ENCODE data around the gene ACYP1.

Gene ACYP1

DNA sequence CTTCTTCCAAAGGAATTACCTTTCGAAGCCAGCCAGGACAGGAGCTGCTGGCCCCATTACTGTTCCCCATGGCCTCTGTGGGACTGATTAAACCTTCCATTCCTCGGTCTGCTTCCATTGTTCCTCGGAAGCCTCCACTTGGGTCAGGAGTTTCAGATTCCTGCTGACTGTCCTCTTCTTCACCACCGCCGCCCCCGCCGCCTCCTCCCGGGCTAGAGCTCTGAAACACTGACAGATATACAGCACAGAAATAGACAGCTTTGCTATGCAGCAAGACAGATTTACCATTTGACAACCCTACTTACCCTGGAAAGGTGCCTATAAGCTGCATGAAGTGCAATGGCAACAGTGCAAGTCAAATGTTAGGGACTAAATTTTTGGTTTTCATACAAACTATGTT lies 27.4 kb upstream of the ACYP1 start:
- Histone ChIP-seq H3K4me3 (ENCODE audit: low read length in 2 of 2) (no peak overlapping the region), H3K4me1 (ENCODE audit: control insufficient read depth in 2 of 2, insufficient read depth in 2 of 2, low read length in 2 of 2) (no peaks in the 10 kb centered on the region), H3K27me3 (ENCODE audit: control insufficient read depth in 2 of 2, insufficient read depth in 2 of 2, low read length in 2 of 2) (no peaks in the 10 kb centered on the region), H3K9ac (ENCODE audit: low read depth in 1 of 2, low read length in 2 of 2) (no peak overlapping the region), H3K9me3 (ENCODE audit: control insufficient read depth in 2 of 2, low read length in 2 of 2) (no peaks in the 10 kb centered on the region), H3K36me3 (ENCODE audit: control insufficient read depth in 2 of 2, insufficient read depth in 2 of 2, low read length in 2 of 2) (peaks cover 44 to 60% of the 10 kb centered on the region in 2 donors), H3K27ac (ENCODE audit: low read depth in 2 of 2, low read length in 2 of 2) (no peak overlapping the region)

DNA sequence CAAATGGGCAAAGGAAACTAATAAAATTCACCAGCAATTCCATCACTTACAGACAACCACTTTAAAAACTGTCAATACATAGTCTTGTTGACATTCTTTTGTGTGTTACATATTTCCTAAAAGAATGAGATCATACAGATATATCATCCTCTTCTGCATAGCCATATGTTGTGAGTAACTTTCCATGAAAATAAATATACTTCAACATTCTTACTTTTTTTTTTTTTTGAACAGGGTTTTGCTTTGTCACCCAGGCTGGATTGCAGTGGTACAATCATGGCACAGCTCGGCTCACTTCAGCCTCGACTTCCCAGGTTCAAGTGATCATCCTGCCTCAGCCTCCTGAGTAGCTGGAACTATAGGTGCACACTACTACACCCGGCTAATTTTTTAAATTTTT lies 26.5 kb upstream of the ACYP1 start:
- H3K36me3 ChIP-seq (ENCODE audit: control insufficient read depth in 2 of 2, insufficient read depth in 2 of 2, low read length in 2 of 2) = peaks cover 42 to 56% of the 10 kb centered on the region in 2 donors
- no peak overlapping the region for H3K9ac ChIP-seq (ENCODE audit: low read depth in 1 of 2, low read length in 2 of 2)
- no peak overlapping the region for H3K27ac ChIP-seq (ENCODE audit: low read depth in 2 of 2, low read length in 2 of 2)
- no peak overlapping the region for H3K4me3 ChIP-seq (ENCODE audit: low read length in 2 of 2)
- H3K9me3 ChIP-seq (ENCODE audit: control insufficient read depth in 2 of 2, low read length in 2 of 2) = no peaks in the 10 kb centered on the region
- H3K27me3 ChIP-seq (ENCODE audit: control insufficient read depth in 2 of 2, insufficient read depth in 2 of 2, low read length in 2 of 2) = no peaks in the 10 kb centered on the region
- H3K4me1 ChIP-seq (ENCODE audit: control insufficient read depth in 2 of 2, insufficient read depth in 2 of 2, low read length in 2 of 2) = no peaks in the 10 kb centered on the region

DNA sequence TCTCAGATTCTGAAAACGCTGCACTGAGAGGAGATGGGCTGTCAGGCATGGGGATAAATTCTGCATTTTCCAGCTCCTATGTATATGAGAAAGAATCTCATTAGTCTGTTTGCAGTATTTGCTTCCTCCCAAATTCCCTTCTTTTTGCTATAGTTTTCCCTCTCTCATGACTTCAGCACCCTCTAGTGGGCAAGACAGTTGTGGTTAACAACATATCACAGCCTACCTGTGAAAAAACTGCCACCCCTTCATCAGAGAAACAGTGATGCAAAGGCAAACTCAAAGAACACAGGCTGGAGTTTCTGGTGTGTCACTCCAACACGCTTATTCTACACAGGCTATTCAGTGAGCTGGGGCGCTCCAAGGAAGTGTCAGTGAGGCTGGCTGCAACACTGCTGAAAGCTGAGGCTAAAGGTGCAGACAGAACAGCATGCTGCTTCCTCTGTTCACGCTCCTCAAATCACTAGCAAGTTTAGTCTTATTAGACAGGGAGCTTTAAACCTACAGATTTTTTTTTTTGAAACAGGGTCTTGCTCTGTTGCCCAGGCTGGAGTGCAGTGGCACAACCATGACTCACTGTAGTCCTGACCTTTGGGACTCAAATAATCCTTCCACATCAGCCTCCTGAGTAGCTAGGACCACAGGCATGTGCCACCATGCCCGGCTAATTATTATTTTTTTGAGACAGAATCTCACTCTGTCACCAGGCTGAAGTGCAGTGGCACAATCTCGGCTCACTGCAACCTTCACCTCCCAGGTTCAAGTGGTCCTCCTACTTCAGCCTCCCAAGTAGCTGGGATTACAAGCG lies 24.9 kb upstream of the ACYP1 start:
- H3K4me1 ChIP-seq (ENCODE audit: control insufficient read depth in 2 of 2, insufficient read depth in 2 of 2, low read length in 2 of 2) = no peaks in the 10 kb centered on the region
- H3K4me3 ChIP-seq (ENCODE audit: low read length in 2 of 2) = no peak overlapping the region
- peaks cover 44 to 54% of the 10 kb centered on the region in 2 donors for H3K36me3 ChIP-seq (ENCODE audit: control insufficient read depth in 2 of 2, insufficient read depth in 2 of 2, low read length in 2 of 2)
- H3K27ac ChIP-seq (ENCODE audit: low read depth in 2 of 2, low read length in 2 of 2) = no peak overlapping the region
- H3K27me3 ChIP-seq (ENCODE audit: control insufficient read depth in 2 of 2, insufficient read depth in 2 of 2, low read length in 2 of 2) = no peaks in the 10 kb centered on the region
- no peaks in the 10 kb centered on the region for H3K9me3 ChIP-seq (ENCODE audit: control insufficient read depth in 2 of 2, low read length in 2 of 2)
- H3K9ac ChIP-seq (ENCODE audit: low read depth in 1 of 2, low read length in 2 of 2) = no peak overlapping the region

DNA sequence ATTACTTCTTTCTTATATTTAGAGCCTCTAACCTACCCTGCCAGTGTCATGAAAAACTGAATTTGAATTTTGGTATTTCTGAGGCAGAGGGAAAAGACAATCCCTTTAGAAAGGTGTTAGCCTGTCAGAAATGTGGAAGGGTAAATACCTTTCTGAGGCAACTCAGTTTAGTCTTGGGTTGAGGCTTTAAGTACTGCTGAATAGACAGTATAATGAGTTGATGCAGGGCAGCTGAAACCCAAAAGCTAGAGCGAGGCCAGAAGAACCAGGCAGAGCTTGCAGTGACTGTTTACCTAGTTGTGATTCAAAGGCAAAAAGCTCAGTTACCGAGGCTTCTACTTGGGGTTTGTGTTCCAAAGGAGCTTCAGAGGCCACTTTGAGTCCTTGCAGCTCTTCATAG lies 24.3 kb upstream of the ACYP1 start:
- Histone ChIP-seq H3K27me3 (ENCODE audit: control insufficient read depth in 2 of 2, insufficient read depth in 2 of 2, low read length in 2 of 2) (no peaks in the 10 kb centered on the region), H3K27ac (ENCODE audit: low read depth in 2 of 2, low read length in 2 of 2) (no peak overlapping the region), H3K4me3 (ENCODE audit: low read length in 2 of 2) (no peak overlapping the region), H3K9ac (ENCODE audit: low read depth in 1 of 2, low read length in 2 of 2) (no peak overlapping the region), H3K9me3 (ENCODE audit: control insufficient read depth in 2 of 2, low read length in 2 of 2) (no peaks in the 10 kb centered on the region), H3K36me3 (ENCODE audit: control insufficient read depth in 2 of 2, insufficient read depth in 2 of 2, low read length in 2 of 2) (peaks cover 43 to 57% of the 10 kb centered on the region in 2 donors), H3K4me1 (ENCODE audit: control insufficient read depth in 2 of 2, insufficient read depth in 2 of 2, low read length in 2 of 2) (no peaks in the 10 kb centered on the region)

DNA sequence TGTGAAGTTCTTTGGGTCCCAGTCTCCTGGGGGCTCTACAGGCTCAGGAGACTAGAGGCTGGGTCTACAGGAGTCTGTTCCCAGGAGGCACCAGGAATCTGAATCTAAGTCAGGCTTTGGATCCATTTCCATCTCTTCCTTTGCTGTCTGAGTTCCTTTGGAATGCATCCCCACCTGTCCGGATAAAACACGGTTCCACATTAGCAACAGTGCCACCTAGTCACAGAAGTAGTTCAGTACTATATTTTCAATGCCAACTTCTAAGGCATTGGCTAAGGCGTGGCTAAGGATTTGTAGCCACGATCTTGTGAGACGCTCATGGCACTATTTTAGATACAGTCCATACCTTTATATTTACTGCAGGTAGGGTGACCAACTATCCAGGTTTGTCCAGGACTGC lies 20.7 kb upstream of the ACYP1 start:
- H3K4me3 ChIP-seq (ENCODE audit: low read length in 2 of 2) = no peak overlapping the region
- no peaks in the 10 kb centered on the region for H3K27me3 ChIP-seq (ENCODE audit: control insufficient read depth in 2 of 2, insufficient read depth in 2 of 2, low read length in 2 of 2)
- H3K9ac ChIP-seq (ENCODE audit: low read depth in 1 of 2, low read length in 2 of 2) = no peak overlapping the region
- no peaks in the 10 kb centered on the region for H3K9me3 ChIP-seq (ENCODE audit: control insufficient read depth in 2 of 2, low read length in 2 of 2)
- H3K4me1 ChIP-seq (ENCODE audit: control insufficient read depth in 2 of 2, insufficient read depth in 2 of 2, low read length in 2 of 2) = no peaks in the 10 kb centered on the region
- no peak overlapping the region for H3K27ac ChIP-seq (ENCODE audit: low read depth in 2 of 2, low read length in 2 of 2)
- H3K36me3 ChIP-seq (ENCODE audit: control insufficient read depth in 2 of 2, insufficient read depth in 2 of 2, low read length in 2 of 2) = peaks cover 43 to 52% of the 10 kb centered on the region in 2 donors

DNA sequence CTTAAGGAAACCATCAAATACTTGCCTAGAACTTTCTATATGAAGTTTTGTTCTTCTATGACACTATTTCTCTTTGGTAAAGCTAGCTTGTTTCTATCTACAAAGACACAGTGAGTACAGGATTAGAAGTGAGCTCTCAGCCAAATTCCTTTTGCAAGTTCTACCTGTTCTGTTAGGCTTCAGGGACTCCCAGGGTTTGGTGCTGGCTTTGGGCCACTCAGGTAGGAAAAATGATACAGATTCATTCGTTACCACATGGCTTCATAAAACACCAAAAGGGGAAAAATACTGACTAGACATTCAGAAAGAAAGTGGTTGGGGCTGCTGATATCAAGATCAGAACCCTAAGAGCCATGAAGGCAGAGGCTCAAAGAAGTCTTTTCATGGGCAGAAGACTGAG lies 19.4 kb upstream of the ACYP1 start:
- Histone ChIP-seq H3K4me3 (ENCODE audit: low read length in 2 of 2) (no peak overlapping the region), H3K4me1 (ENCODE audit: control insufficient read depth in 2 of 2, insufficient read depth in 2 of 2, low read length in 2 of 2) (no peaks in the 10 kb centered on the region), H3K27ac (ENCODE audit: low read depth in 2 of 2, low read length in 2 of 2) (no peak overlapping the region), H3K27me3 (ENCODE audit: control insufficient read depth in 2 of 2, insufficient read depth in 2 of 2, low read length in 2 of 2) (no peaks in the 10 kb centered on the region), H3K9ac (ENCODE audit: low read depth in 1 of 2, low read length in 2 of 2) (no peak overlapping the region), H3K36me3 (ENCODE audit: control insufficient read depth in 2 of 2, insufficient read depth in 2 of 2, low read length in 2 of 2) (peaks cover 41 to 50% of the 10 kb centered on the region in 2 donors), H3K9me3 (ENCODE audit: control insufficient read depth in 2 of 2, low read length in 2 of 2) (no peaks in the 10 kb centered on the region)

DNA sequence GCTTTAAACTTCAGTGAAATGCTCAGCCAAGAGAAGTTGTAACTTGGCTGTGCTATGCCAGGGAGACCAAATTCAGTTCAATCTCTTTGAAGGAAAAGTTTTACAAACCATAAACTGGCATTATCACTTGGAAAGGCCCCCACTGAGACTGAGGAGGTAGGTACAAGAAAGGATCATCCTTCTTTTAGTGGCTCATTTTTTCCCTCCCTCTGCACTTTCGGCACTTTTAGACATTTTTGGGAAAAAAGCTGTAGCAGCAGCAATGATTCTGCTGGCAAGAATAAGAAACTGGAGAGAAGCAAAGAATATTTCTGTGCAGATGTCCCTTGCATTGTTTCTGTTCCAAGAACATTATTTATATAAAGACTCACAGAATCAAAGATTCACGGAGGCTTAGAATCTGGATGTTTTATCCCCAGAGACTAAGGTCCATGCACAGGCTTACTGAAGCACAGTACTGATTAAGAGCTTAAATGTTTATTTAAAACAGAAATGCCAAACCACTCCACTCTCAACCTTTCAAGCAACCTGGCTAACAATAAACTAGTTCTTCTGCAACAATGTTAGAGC lies 17.9 kb upstream of the ACYP1 start:
- Histone ChIP-seq H3K27ac (ENCODE audit: low read depth in 2 of 2, low read length in 2 of 2) (no peak overlapping the region), H3K36me3 (ENCODE audit: control insufficient read depth in 2 of 2, insufficient read depth in 2 of 2, low read length in 2 of 2) (peaks cover 30 to 35% of the 10 kb centered on the region in 2 donors), H3K9ac (ENCODE audit: low read depth in 1 of 2, low read length in 2 of 2) (no peak overlapping the region), H3K4me1 (ENCODE audit: control insufficient read depth in 2 of 2, insufficient read depth in 2 of 2, low read length in 2 of 2) (no peaks in the 10 kb centered on the region), H3K9me3 (ENCODE audit: control insufficient read depth in 2 of 2, low read length in 2 of 2) (no peaks in the 10 kb centered on the region), H3K27me3 (ENCODE audit: control insufficient read depth in 2 of 2, insufficient read depth in 2 of 2, low read length in 2 of 2) (no peaks in the 10 kb centered on the region), H3K4me3 (ENCODE audit: low read length in 2 of 2) (no peak overlapping the region)

DNA sequence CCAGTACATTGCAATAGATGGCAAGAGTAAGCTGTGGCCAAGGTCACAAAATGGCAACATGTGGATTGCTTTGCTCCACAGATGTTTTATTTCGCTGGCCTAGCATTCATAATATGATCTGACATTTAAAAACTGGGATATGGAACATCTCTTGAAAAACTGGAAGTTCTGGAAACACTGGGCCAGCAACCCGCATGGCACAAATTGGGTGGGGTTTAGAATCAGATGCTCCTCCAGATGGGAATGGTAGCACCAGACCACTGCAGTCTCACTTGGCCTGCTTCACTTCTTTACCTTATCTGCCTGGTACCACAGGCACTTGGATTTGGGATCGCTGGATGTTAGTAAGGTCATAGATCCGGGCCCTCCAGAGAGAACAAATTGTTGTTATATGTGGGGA lies 15.7 kb upstream of the ACYP1 start:
- no peaks in the 10 kb centered on the region for H3K4me1 ChIP-seq (ENCODE audit: control insufficient read depth in 2 of 2, insufficient read depth in 2 of 2, low read length in 2 of 2)
- no peak overlapping the region for H3K9ac ChIP-seq (ENCODE audit: low read depth in 1 of 2, low read length in 2 of 2)
- H3K36me3 ChIP-seq (ENCODE audit: control insufficient read depth in 2 of 2, insufficient read depth in 2 of 2, low read length in 2 of 2) = peaks cover 14 to 20% of the 10 kb centered on the region in 2 donors
- H3K27ac ChIP-seq (ENCODE audit: low read depth in 2 of 2, low read length in 2 of 2) = no peak overlapping the region
- no peaks in the 10 kb centered on the region for H3K27me3 ChIP-seq (ENCODE audit: control insufficient read depth in 2 of 2, insufficient read depth in 2 of 2, low read length in 2 of 2)
- H3K4me3 ChIP-seq (ENCODE audit: low read length in 2 of 2) = no peak overlapping the region
- H3K9me3 ChIP-seq (ENCODE audit: control insufficient read depth in 2 of 2, low read length in 2 of 2) = no peaks in the 10 kb centered on the region

DNA sequence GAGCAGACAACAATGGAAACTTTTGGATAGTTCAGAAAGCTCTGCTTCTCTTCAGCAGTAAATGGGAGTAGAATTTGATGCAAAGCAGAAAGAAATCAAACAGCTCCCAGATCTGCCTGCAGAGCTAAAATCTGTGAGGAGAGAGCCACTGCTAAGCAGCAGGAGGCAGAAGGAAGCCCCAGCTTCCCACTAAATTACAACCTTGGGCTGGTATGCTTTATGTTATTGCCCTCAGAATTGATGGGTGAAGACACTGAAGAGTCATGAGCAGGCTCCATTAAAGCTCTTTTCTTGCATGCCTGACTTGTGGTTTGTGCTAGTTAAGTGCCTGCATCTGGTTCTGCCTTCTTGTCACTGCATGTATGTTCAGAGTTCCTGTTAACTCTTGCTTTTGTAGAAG lies 14.0 kb upstream of the ACYP1 start:
- Histone ChIP-seq H3K36me3 (ENCODE audit: control insufficient read depth in 2 of 2, insufficient read depth in 2 of 2, low read length in 2 of 2) (peaks cover 5% of the 10 kb centered on the region in 2 donors), H3K27me3 (ENCODE audit: control insufficient read depth in 2 of 2, insufficient read depth in 2 of 2, low read length in 2 of 2) (no peaks in the 10 kb centered on the region), H3K27ac (ENCODE audit: low read depth in 2 of 2, low read length in 2 of 2) (no peak overlapping the region), H3K9ac (ENCODE audit: low read depth in 1 of 2, low read length in 2 of 2) (no peak overlapping the region), H3K9me3 (ENCODE audit: control insufficient read depth in 2 of 2, low read length in 2 of 2) (no peaks in the 10 kb centered on the region), H3K4me1 (ENCODE audit: control insufficient read depth in 2 of 2, insufficient read depth in 2 of 2, low read length in 2 of 2) (no peaks in the 10 kb centered on the region), H3K4me3 (ENCODE audit: low read length in 2 of 2) (no peak overlapping the region)

DNA sequence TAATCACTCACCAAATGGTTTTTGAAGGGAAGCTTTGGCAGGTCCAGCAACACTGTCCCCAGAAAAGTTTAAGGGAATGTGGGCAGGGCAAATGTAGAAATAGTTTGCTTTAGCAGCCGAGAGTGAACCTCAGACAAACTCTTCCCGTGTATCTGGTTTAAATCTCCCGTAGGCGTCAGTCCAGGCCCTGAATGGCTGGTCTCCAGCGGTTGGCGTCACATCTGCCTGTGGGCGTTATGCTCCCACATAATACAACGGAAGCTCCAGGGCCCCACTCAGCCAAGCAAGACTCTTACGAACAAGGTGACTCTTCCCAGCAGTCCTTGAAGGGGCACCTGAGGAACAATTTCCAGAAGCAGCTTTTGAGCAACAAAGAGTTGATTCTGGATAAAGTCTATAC lies 6.6 kb upstream of the ACYP1 start:
- Histone ChIP-seq H3K27ac (ENCODE audit: low read depth in 2 of 2, low read length in 2 of 2) (peak overlapping the region; percentile 91 to 94), H3K4me1 (ENCODE audit: control insufficient read depth in 2 of 2, insufficient read depth in 2 of 2, low read length in 2 of 2) (peaks cover 15 to 17% of the 10 kb centered on the region in 2 donors), H3K27me3 (ENCODE audit: control insufficient read depth in 2 of 2, insufficient read depth in 2 of 2, low read length in 2 of 2) (no peaks in the 10 kb centered on the region), H3K9ac (ENCODE audit: low read depth in 1 of 2, low read length in 2 of 2) (peak overlapping the region; percentile 47 to 80), H3K36me3 (ENCODE audit: control insufficient read depth in 2 of 2, insufficient read depth in 2 of 2, low read length in 2 of 2) (no peaks in the 10 kb centered on the region), H3K4me3 (ENCODE audit: low read length in 2 of 2) (peak overlapping the region in 1 of 2 donors; percentile 65), H3K9me3 (ENCODE audit: control insufficient read depth in 2 of 2, low read length in 2 of 2) (no peaks in the 10 kb centered on the region)

Data from mucosa of rectum (tissue), 2 donors.